Endodermal cell (in vitro differentiated cells): ENCODE results near the gene IYD. TPM values are rescaled to one million over a fixed set of nuclear protein-coding genes. Genes with fewer than 3 reads are reported as not detected.

ENCODE experiments used
- DNase-seq: peaks from one replicate; pipeline ENCODE4 v3.0.0-alpha.2; 2017
- H3K27ac ChIP-seq: 2 replicates; pipeline ENCODE4 v1.5.1; 2013; ENCODE audit warnings: mild to moderate bottlenecking, low read depth, low read length, moderate library complexity
- H3K27me3 ChIP-seq: 2 replicates; pipeline ENCODE4 v1.6.1; 2013; ENCODE audit warnings: mild to moderate bottlenecking, low read length, moderate library complexity; ENCODE audit not compliant: insufficient read depth, control insufficient read depth, poor library complexity, severe bottlenecking
- H3K36me3 ChIP-seq: 2 replicates; pipeline ENCODE4 v1.7.0; 2013; ENCODE audit warnings: mild to moderate bottlenecking, low read length, moderate library complexity; ENCODE audit not compliant: control insufficient read depth, insufficient read depth
- H3K4me1 ChIP-seq: one replicate; pipeline ENCODE4 v1.7.0; 2013; ENCODE audit warnings: low read length; ENCODE audit not compliant: control insufficient read depth, insufficient read depth
- H3K4me3 ChIP-seq: 2 replicates; pipeline ENCODE4 v1.5.1; 2013; ENCODE audit warnings: mild to moderate bottlenecking, low read length, moderate library complexity
- H3K9ac ChIP-seq: 2 replicates; pipeline ENCODE4 v1.6.1; 2013; ENCODE audit warnings: mild to moderate bottlenecking, low read length, moderate library complexity; ENCODE audit not compliant: poor library complexity, severe bottlenecking; ENCODE audit errors: extremely low read depth
- H3K9me3 ChIP-seq: 2 replicates; pipeline ENCODE4 v1.6.1; 2013; ENCODE audit warnings: mild to moderate bottlenecking, low read length, moderate library complexity; ENCODE audit not compliant: control insufficient read depth
- H3K27ac Mint-ChIP-seq: 2 replicates; pipeline ENCODE4 v1.8.0; 2020; ENCODE audit warnings: mixed read lengths
- H3K27me3 Mint-ChIP-seq: 2 replicates; pipeline ENCODE4 v1.8.0; 2021; ENCODE audit warnings: mild to moderate bottlenecking, mixed read lengths; ENCODE audit not compliant: insufficient read depth
- H3K36me3 Mint-ChIP-seq: 2 replicates; pipeline ENCODE4 v1.8.0; 2020; ENCODE audit warnings: low read depth, mixed read lengths
- H3K4me1 Mint-ChIP-seq: 2 replicates; pipeline ENCODE4 v1.8.0; 2020; ENCODE audit warnings: mixed read lengths
- H3K4me3 Mint-ChIP-seq: 2 replicates; pipeline ENCODE4 v1.8.0; 2020; ENCODE audit warnings: mild to moderate bottlenecking, moderate library complexity, mixed read lengths
- H3K9me3 Mint-ChIP-seq: 2 replicates; pipeline ENCODE4 v1.8.0; 2020; ENCODE audit warnings: mild to moderate bottlenecking, mixed read lengths
- CTCF ChIP-seq: fragments of 200-600 bp; sonication (generic); conservative IDR thresholded peaks from 2 replicates; pipeline ENCODE4 v1.5.0; 2021; ENCODE audit warnings: antibody characterized with exemption, mild to moderate bottlenecking
- WGBS, 2 experiments: methylation state at CpG; one replicate each; pipeline versions ENCODE4 v1.1.5 to v1.1.7; 2013; ENCODE audit warnings: missing lambda C conversion rate in 2 of 2, mixed read lengths in 1 of 2; ENCODE audit not compliant: insufficient coverage in 1 of 2, insufficient read length in 1 of 2; 5-methylcytosine and 5-hydroxymethylcytosine counted together
- total RNA-seq, 2 donors: library from RNA; stranded (reverse); fragmentation: NEBNext Ultra II Directional in 1 of 2; extraction: Animal tissue kit (Norgen Biotek cat#: 25700) in 1 of 2; gene quantifications; 2 replicates in 1 of 2; 3 replicates in 1 of 2; pipeline ENCODE4 v1.2.1, GENCODE V29; 2021

IYD gene
- total RNA-seq, 2 donors from 2014 or later, result not detected

DNA sequence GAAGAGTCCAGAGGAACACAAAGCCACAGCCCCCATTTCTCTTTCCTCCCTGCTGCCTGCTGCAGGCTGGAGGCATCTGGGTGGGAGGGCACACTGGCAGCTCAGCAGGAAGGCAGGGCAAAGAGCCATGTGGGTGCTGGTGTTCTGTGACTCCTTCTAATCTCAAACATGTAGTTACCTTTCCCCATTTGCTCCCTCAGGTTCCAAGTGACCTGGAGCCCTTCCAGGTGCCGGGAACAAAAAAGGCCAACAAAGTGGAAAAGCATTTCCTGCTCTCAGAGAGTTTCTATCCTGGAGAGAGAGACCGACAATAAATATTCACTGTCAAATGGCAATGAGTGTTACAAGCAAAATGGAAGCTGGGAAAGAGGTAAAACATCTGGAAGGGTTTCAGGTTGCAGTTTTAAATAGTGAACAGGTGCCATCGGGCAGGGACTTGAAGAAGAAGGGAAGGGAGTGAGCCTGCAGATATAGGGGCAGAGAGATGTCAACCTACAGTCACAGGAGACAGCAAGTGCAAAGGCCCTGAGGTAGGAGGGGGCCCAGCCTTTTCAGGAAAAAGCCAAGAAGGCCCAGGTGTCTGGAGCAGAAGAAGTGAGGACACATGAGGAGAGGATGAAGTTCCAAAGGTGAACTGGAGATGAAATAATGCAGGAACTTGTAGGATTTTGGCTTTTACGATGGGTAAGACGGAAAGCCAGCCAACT lies 43.6 kb upstream of the IYD start:
- H3K27me3 Mint-ChIP-seq, result no peaks in the 10 kb centered on the region
- Histone ChIP-seq H3K4me1 (no peaks in the 10 kb centered on the region), H3K9ac (no peak overlapping the region), H3K4me3 (no peak overlapping the region), H3K36me3 (no peaks in the 10 kb centered on the region), H3K27ac (no peak overlapping the region), H3K9me3 (no peaks in the 10 kb centered on the region), H3K27me3 (no peaks in the 10 kb centered on the region)
- H3K9me3 Mint-ChIP-seq, result no peaks in the 10 kb centered on the region
- 95% methylated on average over 4 to 5 of the region's 5 CpGs for WGBS, 2 experiments
- DNase-seq, result no peak
- no peak overlapping the region for H3K4me3 Mint-ChIP-seq
- H3K27ac Mint-ChIP-seq, result no peak overlapping the region
- H3K4me1 Mint-ChIP-seq, result peaks cover 9% of the 10 kb centered on the region
- H3K36me3 Mint-ChIP-seq, result no peaks in the 10 kb centered on the region
- no peak for TF ChIP-seq CTCF

DNA sequence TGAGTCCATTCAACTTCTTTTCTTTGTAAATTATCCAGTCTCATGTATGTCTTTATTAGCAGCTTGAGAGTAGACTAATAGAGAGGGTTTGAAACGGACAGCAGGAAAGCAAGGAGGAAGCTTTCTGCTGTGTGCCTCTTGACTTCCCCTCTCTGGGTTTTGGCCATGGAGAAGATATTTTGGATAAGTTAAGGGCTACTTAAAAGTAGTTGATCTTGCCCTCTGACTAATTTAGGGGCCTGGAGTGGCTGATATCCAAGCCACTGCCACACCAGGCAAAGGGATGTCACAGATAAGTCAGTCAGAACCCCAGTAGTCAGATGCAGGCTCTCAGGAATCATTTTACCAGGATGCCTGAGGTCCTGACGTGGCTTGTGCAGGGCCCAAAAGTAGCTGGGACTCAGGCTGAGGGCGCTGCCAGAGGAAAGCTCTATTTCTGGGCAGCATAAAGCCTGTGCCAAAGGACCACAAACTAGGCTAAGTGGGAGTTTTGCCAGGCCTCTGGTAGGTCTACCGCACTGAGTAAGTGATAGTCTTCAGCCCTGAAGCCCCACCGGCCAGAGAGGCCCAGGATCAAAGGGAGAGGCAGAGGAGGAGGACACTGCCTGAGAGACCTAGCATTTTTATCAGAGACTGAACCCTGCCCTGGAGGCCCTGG lies 41.6 kb upstream of the IYD start:
- H3K4me3 Mint-ChIP-seq, result no peak overlapping the region
- H3K27me3 Mint-ChIP-seq, result no peaks in the 10 kb centered on the region
- DNase-seq, result no peak
- TF ChIP-seq CTCF, result no peak
- Histone ChIP-seq H3K36me3 (no peaks in the 10 kb centered on the region), H3K9me3 (no peaks in the 10 kb centered on the region), H3K27ac (no peak overlapping the region), H3K4me3 (no peak overlapping the region), H3K9ac (no peak overlapping the region), H3K27me3 (no peaks in the 10 kb centered on the region), H3K4me1 (no peaks in the 10 kb centered on the region)
- 89 to 90% methylated on average over 4 to 5 of the region's 5 CpGs for WGBS, 2 experiments
- H3K4me1 Mint-ChIP-seq, result no peaks in the 10 kb centered on the region
- no peaks in the 10 kb centered on the region for H3K36me3 Mint-ChIP-seq
- H3K27ac Mint-ChIP-seq, result no peak overlapping the region
- H3K9me3 Mint-ChIP-seq, result no peaks in the 10 kb centered on the region

DNA sequence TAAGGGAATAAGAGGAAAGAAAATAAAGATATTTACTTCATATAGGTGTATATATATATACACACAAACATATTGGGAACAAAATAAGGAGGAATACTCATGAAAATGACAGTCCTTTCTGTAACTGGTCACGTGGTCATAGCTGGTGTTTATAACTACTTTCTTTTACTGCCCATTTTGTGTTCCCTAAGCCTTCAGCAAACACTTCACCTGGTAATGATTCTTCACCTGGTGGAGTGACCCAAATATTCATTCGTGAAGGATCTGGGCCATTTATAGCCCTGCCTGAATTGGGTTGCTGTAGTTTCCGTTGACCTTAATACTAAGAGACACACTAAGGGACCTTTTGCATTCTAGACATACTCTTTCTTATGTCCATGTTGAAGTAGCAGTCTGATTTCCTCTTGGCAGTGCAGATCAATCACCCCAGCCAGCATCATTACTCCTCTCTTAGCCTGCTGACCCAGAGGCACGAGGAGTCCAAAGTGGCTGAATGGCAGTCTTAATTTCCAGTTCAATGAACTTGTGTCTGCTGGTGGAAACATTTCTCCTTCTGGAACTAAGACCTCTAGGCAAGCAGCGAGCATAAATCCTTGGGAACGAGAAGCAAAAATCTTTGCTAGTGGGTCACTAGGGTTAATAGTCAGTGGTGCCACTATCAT lies 39.9 kb upstream of the IYD start:
- WGBS, 2 experiments, result 90 to 92% methylated on average over 4 to 6 of the region's 6 CpGs
- no peak for TF ChIP-seq CTCF
- Histone ChIP-seq H3K27ac (no peak overlapping the region), H3K9me3 (no peaks in the 10 kb centered on the region), H3K4me3 (no peak overlapping the region), H3K4me1 (no peaks in the 10 kb centered on the region), H3K36me3 (no peaks in the 10 kb centered on the region), H3K27me3 (no peaks in the 10 kb centered on the region), H3K9ac (no peak overlapping the region)
- H3K4me1 Mint-ChIP-seq, result no peaks in the 10 kb centered on the region
- no peaks in the 10 kb centered on the region for H3K27me3 Mint-ChIP-seq
- no peaks in the 10 kb centered on the region for H3K9me3 Mint-ChIP-seq
- no peak for DNase-seq
- no peaks in the 10 kb centered on the region for H3K36me3 Mint-ChIP-seq
- H3K27ac Mint-ChIP-seq, result no peak overlapping the region
- H3K4me3 Mint-ChIP-seq, result no peak overlapping the region
